Osteocyte (in vitro differentiated cells): ENCODE data around the gene NBAS. TPM values are rescaled to one million over a fixed set of nuclear protein-coding genes. Genes with fewer than 3 reads are reported as not detected.
"Not testable (repeated sequence)": the region's sequence is repeated elsewhere in the genome, so short reads cannot be mapped to it uniquely, and the experiment has no call there.

Experiments
- DNase-seq: peaks from one replicate; pipeline ENCODE4 v3.0.0; 2021; ENCODE audit warnings: mixed read lengths; ENCODE audit not compliant: unreplicated experiment; ENCODE audit errors: extremely low spot score
- H3K27ac Mint-ChIP-seq: one replicate; pipeline ENCODE4 v1.8.0; 2021; ENCODE audit warnings: mild to moderate bottlenecking, mixed read lengths; ENCODE audit not compliant: unreplicated experiment
- H3K27me3 Mint-ChIP-seq: one replicate; pipeline ENCODE4 v1.8.0; 2021; ENCODE audit warnings: mixed read lengths; ENCODE audit not compliant: unreplicated experiment
- H3K36me3 Mint-ChIP-seq: one replicate; pipeline ENCODE4 v1.8.0; 2021; ENCODE audit warnings: mixed read lengths; ENCODE audit not compliant: unreplicated experiment
- H3K4me1 Mint-ChIP-seq: one replicate; pipeline ENCODE4 v1.8.0; 2021; ENCODE audit warnings: mixed read lengths; ENCODE audit not compliant: unreplicated experiment
- H3K4me3 Mint-ChIP-seq: one replicate; pipeline ENCODE4 v1.8.0; 2021; ENCODE audit warnings: mild to moderate bottlenecking, moderate library complexity, mixed read lengths; ENCODE audit not compliant: unreplicated experiment
- H3K9me3 Mint-ChIP-seq: one replicate; pipeline ENCODE4 v1.8.0; 2021; ENCODE audit warnings: mixed read lengths; ENCODE audit not compliant: unreplicated experiment
- total RNA-seq: library from RNA; stranded (reverse); gene quantifications from 2 replicates; pipeline ENCODE4 v1.2.1, GENCODE V29; 2021
- TF ChIP-seq, protein P1 (sequence below): fragments of 200-600 bp; sonication (generic); IDR thresholded peaks from 2 replicates; pipeline ENCODE4 v1.5.0; 2021; ENCODE audit warnings: antibody characterized with exemption, mild to moderate bottlenecking, moderate library complexity

NBAS gene
- total RNA-seq, 1 donor from 2014 or later, result 43.6 TPM

DNA sequence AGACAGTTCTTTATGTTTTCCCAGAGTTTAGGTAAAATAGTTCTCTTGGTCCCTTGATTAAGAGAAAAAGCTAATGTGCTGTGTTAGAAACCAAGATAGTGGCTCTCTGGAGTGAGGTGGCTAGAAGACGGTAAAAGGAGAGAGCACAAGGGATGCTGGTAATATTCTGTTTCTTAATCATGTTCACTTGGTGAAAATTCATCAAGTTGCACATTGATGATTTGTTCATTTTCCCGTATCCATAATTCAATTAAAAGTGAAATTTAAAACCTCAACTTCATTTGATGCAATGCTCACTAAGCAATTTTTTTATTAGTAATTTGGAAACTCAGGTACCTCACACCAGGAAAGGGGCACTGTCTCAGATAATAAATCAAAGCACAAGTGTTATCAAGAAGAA lies 113.8 kb downstream of the NBAS start:
- H3K36me3 Mint-ChIP-seq, result peaks cover 19% of the 10 kb centered on the region
- H3K27me3 Mint-ChIP-seq, result no peaks in the 10 kb centered on the region
- H3K9me3 Mint-ChIP-seq, result peaks cover 11% of the 10 kb centered on the region
- TF ChIP-seq, protein P1, sequence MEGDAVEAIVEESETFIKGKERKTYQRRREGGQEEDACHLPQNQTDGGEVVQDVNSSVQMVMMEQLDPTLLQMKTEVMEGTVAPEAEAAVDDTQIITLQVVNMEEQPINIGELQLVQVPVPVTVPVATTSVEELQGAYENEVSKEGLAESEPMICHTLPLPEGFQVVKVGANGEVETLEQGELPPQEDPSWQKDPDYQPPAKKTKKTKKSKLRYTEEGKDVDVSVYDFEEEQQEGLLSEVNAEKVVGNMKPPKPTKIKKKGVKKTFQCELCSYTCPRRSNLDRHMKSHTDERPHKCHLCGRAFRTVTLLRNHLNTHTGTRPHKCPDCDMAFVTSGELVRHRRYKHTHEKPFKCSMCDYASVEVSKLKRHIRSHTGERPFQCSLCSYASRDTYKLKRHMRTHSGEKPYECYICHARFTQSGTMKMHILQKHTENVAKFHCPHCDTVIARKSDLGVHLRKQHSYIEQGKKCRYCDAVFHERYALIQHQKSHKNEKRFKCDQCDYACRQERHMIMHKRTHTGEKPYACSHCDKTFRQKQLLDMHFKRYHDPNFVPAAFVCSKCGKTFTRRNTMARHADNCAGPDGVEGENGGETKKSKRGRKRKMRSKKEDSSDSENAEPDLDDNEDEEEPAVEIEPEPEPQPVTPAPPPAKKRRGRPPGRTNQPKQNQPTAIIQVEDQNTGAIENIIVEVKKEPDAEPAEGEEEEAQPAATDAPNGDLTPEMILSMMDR, result no peak
- H3K4me3 Mint-ChIP-seq, result no peak overlapping the region
- H3K27ac Mint-ChIP-seq, result no peak overlapping the region
- H3K4me1 Mint-ChIP-seq, result peaks cover 3% of the 10 kb centered on the region
- DNase-seq, result no peak

DNA sequence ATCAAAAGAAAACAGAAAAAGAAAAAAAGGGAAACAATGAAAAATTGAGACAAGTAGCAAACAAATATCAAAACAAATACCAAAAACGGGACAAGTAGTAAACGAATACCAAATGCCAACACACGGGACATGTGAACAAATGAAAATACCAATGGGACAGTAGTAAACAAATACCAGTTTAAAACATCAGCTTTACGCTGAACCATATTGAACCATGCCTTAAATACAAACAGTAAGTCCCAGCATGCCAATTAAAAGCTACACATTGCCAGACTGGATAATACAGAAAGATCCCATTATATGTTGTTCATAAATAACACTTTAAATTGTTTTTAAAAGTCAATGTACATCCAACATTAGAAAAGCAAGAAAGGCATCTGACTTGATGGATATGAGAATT lies 114.2 kb downstream of the NBAS start:
- Mint-ChIP-seq H3K4me1 (peaks cover 3% of the 10 kb centered on the region), H3K36me3 (peaks cover 19% of the 10 kb centered on the region), H3K27ac (no peak overlapping the region), H3K4me3 (no peak overlapping the region), H3K27me3 (no peaks in the 10 kb centered on the region), H3K9me3 (peaks cover 11% of the 10 kb centered on the region)
- DNase-seq, result no peak
- TF ChIP-seq, protein P1, result no peak

DNA sequence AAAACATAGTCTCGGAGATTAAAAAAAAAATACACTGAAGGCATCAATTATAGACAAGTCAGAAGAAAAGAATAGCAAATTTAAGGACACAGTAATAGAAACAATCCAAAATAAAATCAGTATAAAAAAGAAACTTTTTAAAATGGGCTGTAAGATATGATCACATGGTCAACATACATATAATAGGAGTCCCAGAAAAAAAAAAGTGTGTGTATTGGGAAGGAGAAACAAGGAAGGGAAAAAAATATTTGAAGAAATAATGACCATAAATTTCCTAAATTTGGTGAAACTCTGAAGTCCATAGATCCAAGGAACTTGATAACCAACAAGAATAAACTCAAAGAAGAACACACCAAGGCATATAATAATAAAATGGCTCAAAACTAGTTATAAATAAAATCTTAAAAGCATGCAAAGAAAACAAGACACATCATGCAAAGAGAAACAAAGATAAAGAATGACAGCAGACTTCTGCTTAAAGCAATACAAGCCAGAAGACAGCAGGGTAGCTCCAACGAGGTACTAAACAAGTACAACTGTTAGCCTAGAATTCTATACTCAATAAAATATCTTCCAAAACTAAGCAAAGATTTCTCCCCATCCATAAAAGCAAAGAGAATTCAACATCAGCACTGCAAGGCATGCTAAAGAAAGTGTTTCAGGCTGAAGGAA lies 115.1 kb downstream of the NBAS start:
- Mint-ChIP-seq H3K9me3 (peaks cover 11% of the 10 kb centered on the region), H3K27me3 (no peaks in the 10 kb centered on the region), H3K27ac (no peak overlapping the region), H3K4me1 (peaks cover 3% of the 10 kb centered on the region), H3K4me3 (no peak overlapping the region), H3K36me3 (peaks cover 19% of the 10 kb centered on the region)
- TF ChIP-seq, protein P1, result no peak
- DNase-seq, result no peak

DNA sequence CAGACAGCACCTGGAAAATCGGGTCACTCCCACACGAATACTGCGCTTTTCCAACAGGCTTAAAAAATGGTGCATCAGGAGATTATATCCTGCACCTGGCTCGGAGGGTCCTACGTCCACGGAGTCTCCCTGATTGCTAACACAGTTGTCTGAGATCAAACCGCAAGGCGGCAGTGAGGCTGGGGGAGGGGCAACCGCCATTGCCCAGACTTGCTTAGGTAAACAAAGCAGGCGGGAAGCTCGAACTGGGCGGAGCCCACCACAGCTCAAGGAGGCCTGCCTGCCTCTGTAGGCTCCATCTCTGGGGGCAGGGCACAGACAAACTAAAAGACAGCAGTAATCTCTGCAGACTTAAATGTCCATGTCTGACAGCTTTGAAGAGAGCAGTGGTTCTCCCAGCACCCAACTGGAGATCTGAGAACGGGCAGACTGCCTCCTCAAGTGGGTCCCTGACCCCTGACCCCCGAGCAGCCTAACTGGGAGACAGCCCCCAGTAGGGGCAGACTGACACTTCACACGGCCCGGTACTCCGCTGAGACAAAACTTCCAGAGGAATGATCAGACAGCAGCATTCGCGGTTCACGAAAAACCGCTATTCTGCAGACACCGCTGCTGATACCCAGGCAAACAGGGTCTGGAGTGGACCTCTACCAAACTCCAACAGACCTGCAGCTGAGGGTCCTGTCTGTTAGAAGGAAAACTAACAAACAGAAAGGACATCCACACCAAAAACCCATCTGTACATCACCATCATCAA lies 121.2 kb downstream of the NBAS start:
- H3K4me1 Mint-ChIP-seq, H3K9me3 Mint-ChIP-seq, H3K36me3 Mint-ChIP-seq, H3K27me3 Mint-ChIP-seq, DNase-seq, H3K27ac Mint-ChIP-seq, H3K4me3 Mint-ChIP-seq: not testable (repeated sequence)

DNA sequence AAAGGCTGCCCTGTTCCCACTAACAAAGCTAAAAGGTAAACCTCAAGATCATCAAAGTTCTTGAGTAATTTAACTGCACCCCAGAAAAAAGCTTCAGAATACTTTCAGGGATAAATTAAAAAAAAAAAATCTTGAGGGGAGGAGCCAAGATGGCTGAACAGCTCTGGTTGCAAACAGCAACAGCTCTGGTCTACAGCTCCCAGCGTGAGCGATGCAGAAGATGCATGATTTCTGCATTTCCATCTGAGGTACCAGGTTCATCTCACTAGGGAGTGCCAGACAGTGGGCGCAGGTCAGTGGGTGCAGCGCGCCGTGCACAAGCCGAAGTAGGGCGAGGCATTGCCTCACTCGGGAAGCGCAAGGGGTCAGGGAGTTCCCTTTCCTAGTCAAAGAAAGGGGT lies 121.8 kb downstream of the NBAS start:
- not testable (repeated sequence) for H3K27me3 Mint-ChIP-seq, H3K27ac Mint-ChIP-seq, H3K4me1 Mint-ChIP-seq, H3K36me3 Mint-ChIP-seq, H3K4me3 Mint-ChIP-seq, H3K9me3 Mint-ChIP-seq, DNase-seq

DNA sequence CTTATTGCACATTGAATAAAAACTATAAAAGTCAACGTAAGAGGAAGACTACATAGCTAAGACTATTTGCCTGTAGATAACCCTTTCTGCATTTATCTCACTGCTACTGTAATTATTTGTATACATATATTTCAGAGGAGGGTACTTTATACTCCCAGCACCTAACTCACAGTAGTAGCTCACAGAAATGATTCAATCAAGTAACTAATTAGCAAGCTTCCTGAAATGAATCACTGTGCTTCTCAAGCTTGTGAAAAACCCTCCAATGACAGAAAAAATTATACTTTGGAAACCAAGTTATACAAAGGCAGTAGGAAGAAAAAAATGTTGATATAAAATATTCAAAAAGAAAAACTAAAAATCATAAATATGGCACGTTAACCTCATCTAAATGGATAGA lies 124.9 kb downstream of the NBAS start:
- no peaks in the 10 kb centered on the region for H3K4me1 Mint-ChIP-seq

More for the DNA sequence above, 124.9 kb downstream of the NBAS start:
- DNase-seq, result no peak
- TF ChIP-seq, protein P1, result no peak
- Mint-ChIP-seq H3K9me3 (no peaks in the 10 kb centered on the region), H3K27me3 (no peaks in the 10 kb centered on the region), H3K27ac (no peak overlapping the region), H3K4me3 (no peak overlapping the region), H3K36me3 (peaks cover 11% of the 10 kb centered on the region)
